PFSK-1 (cell line): ENCODE measurements around the gene UBL4B.

Experiments used
- SIN3A ChIP-seq: IDR thresholded peaks from 2 replicates; pipeline ENCODE4 v1.6.1; 2012; ENCODE audit warnings: mild to moderate bottlenecking, low read length, moderate library complexity, borderline replicate concordance; ENCODE audit not compliant: insufficient read depth
- TAF1 ChIP-seq: IDR thresholded peaks from 2 replicates; pipeline ENCODE4 v1.6.1; 2012; ENCODE audit warnings: low read length, control low read depth, borderline replicate concordance; ENCODE audit not compliant: insufficient read depth

DNA sequence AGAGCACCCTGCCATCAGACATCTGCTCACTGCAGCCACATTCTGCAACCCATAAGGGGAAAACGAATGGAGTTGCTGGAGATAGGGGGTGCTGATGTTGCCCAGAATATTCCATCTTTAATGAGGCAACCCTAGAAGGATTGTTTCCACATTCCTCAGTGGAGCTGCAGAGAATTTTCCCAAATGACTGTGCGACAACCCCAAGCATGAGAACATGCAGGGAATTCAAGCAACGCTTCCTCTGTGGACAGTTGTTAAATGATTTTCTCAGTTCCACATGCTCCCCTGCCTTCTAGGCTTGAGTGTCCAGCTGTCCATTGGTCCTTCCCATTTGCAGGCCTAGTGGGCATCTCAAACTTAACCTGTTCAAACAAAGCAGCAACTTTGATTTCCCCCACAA is 20.5 kb upstream of the UBL4B start:
- no peak for TF ChIP-seq SIN3A
- TF ChIP-seq TAF1 = no peak
